K562 (cell line): ENCODE results near the gene LRRC49. TPM values are rescaled to one million over a fixed set of nuclear protein-coding genes. Genes with fewer than 3 reads are reported as not detected.

Experiments used
- ATAC-seq: fragments of 200-7000 bp; cut with Tn5 transposase; 3 replicates; pipeline ENCODE4 v1.9.1; 2020; ENCODE audit warnings: moderate library complexity
- BruUV-seq: library from RNA; stranded (reverse); fragments of 400-500 nt; replicated peaks from 2 replicates; lab custom pipeline; 2021; lab: Mats Ljungman, UMichigan
- CTCF ChIA-PET: fragments of 300-600 bp; formaldehyde crosslinking; extraction: SDS; loops from one replicate; lab custom pipeline; 2021; ENCODE audit warnings: low intra/inter-chr PET ratio; lab: Yijun Ruan, JAX
- POLR2A ChIA-PET: fragments of 300-600, 350-650 bp; sonication (Branson Sonifier 250); formaldehyde crosslinking; extraction: SDS; loops from one replicate; lab custom pipeline; 2021; ENCODE audit warnings: antibody characterized with exemption, inconsistent platforms; lab: Yijun Ruan, JAX
- DNase-seq, 4 experiments: peaks; one replicate each; pipeline versions ENCODE4 v3.0.0 to v3.0.0-alpha.2; 2011 to 2018; ENCODE audit warnings: low spot score in 3 of 4, mixed read lengths in 3 of 4; ENCODE audit errors: extremely low read depth in 1 of 4
- FAIRE-seq: peaks from 2 replicates; lab custom pipeline; 2011; peaks lifted over from hg19 to GRCh38; lab: Jason Lieb, UNC
- H2AFZ ChIP-seq: 2 replicates; pipeline ENCODE4 v1.6.0; 2011; ENCODE audit warnings: low read depth, low read length, control low read depth, inconsistent platforms
- H3K27ac ChIP-seq: fragments of 200-600 bp; 3 replicates; pipeline ENCODE4 v1.8.0; 2011; ENCODE audit warnings: low read depth, mild to moderate bottlenecking, control low read depth, inconsistent platforms, low read length, moderate library complexity, mixed read lengths; ENCODE audit errors: extremely low read depth
- H3K27me3 ChIP-seq, 2 experiments: fragments of 300-600 bp in 1 of 2; 2 replicates in 1 of 2; 3 replicates in 1 of 2; pipeline versions ENCODE4 v1.6.0 to v1.8.0; 2011; ENCODE audit warnings: inconsistent platforms in 2 of 2, low read length in 2 of 2, mild to moderate bottlenecking in 1 of 2, mixed read lengths in 1 of 2, moderate library complexity in 1 of 2; ENCODE audit not compliant: control insufficient read depth in 2 of 2, insufficient read depth in 2 of 2
- H3K36me3 ChIP-seq: fragments of 300-600 bp; 3 replicates; pipeline ENCODE4 v1.8.0; 2011; ENCODE audit warnings: mild to moderate bottlenecking, low read length, inconsistent platforms; ENCODE audit not compliant: control insufficient read depth, insufficient read depth
- H3K4me1 ChIP-seq, 2 experiments: fragments of 200-600 bp in 1 of 2; replicated peaks in 1 of 2; 2 replicates in 1 of 2; 3 replicates in 1 of 2; pipeline versions ENCODE4 v1.5.1 to v1.8.0; 2011; ENCODE audit warnings: inconsistent platforms in 2 of 2, low read length in 2 of 2, mild to moderate bottlenecking in 1 of 2, mixed read lengths in 1 of 2, moderate library complexity in 1 of 2; ENCODE audit not compliant: control insufficient read depth in 2 of 2, insufficient read depth in 2 of 2
- H3K4me2 ChIP-seq: 2 replicates; pipeline ENCODE4 v1.6.1; 2011; ENCODE audit warnings: low read length, control low read depth, inconsistent platforms, mixed read lengths; ENCODE audit not compliant: insufficient read depth
- H3K4me3 ChIP-seq: fragments of 200-600 bp; sonication (generic), shearing (Covaris generic); 2 replicates; pipeline ENCODE4 v1.5.1; 2016; ENCODE audit warnings: control low read depth, inconsistent platforms
- H3K79me2 ChIP-seq: fragments of 200-600 bp; 3 replicates; pipeline ENCODE4 v1.8.0; 2011; ENCODE audit warnings: low read length, inconsistent platforms; ENCODE audit not compliant: control insufficient read depth, insufficient read depth
- H3K9ac ChIP-seq, 2 experiments: 2 replicates each; pipeline versions ENCODE4 v1.6.0 to v1.6.1; 2011; ENCODE audit warnings: low read depth in 2 of 2, low read length in 2 of 2, control low read depth in 1 of 2, inconsistent platforms in 1 of 2, mild to moderate bottlenecking in 1 of 2, mixed read lengths in 1 of 2; ENCODE audit not compliant: insufficient read depth in 1 of 2
- H3K9me1 ChIP-seq: one replicate; pipeline ENCODE4 v1.6.0; 2011; ENCODE audit warnings: inconsistent platforms, mild to moderate bottlenecking, low read length, moderate library complexity; ENCODE audit not compliant: control insufficient read depth, insufficient read depth
- H3K9me3 ChIP-seq: replicated peaks from 2 replicates; pipeline ENCODE4 v1.5.1; 2011; ENCODE audit warnings: low read depth, low read length, inconsistent platforms; ENCODE audit not compliant: control insufficient read depth, insufficient read depth
- H4K20me1 ChIP-seq: replicated peaks from 2 replicates; pipeline ENCODE4 v1.6.1; 2011; ENCODE audit warnings: low read length, inconsistent platforms, mixed read lengths; ENCODE audit not compliant: control insufficient read depth, insufficient read depth
- DPF2 ChIP-seq: fragments of 450-650 bp; IDR thresholded peaks from 2 replicates; pipeline ENCODE4 v1.6.1; 2016
- ETV6 ChIP-seq, 3 experiments: fragments of 150-350 bp in 1 of 3; sonication (generic) in 1 of 3; formaldehyde crosslinking in 1 of 3; IDR thresholded peaks; 2 replicates each; pipeline versions ENCODE4 v1.6.1 to v1.8.0; 2014 to 2022; ENCODE audit warnings: borderline replicate concordance in 2 of 3, low read depth in 2 of 3, antibody characterized with exemption in 1 of 3, low read length in 1 of 3, mild to moderate bottlenecking in 1 of 3, missing genetic modification reagents in 1 of 3
- FOXK1 ChIP-seq: sonication (generic); formaldehyde crosslinking; IDR thresholded peaks from 2 replicates; pipeline ENCODE4 v1.8.0; 2022; ENCODE audit warnings: missing genetic modification reagents, mild to moderate bottlenecking, borderline replicate concordance
- HDAC6 ChIP-seq: IDR thresholded peaks from 2 replicates; pipeline ENCODE4 v1.6.1; 2012; ENCODE audit warnings: low read depth, mild to moderate bottlenecking, control low read depth, inconsistent platforms, low read length, moderate library complexity
- HLTF ChIP-seq: fragments of 450-650 bp; IDR thresholded peaks from 2 replicates; pipeline ENCODE4 v1.6.1; 2016
- HMG20A ChIP-seq: fragments of 450-650 bp; formaldehyde crosslinking; conservative IDR thresholded peaks from 2 replicates; pipeline ENCODE4 v1.4.0; 2020; ENCODE audit warnings: mild to moderate bottlenecking, mixed read lengths
- LEF1 ChIP-seq: fragments of 450-650 bp; IDR thresholded peaks from 2 replicates; pipeline ENCODE4 v1.6.1; 2016; ENCODE audit warnings: mild to moderate bottlenecking
- SRSF9 ChIP-seq: fragments of 200-400 bp; formaldehyde crosslinking; IDR thresholded peaks from 2 replicates; pipeline ENCODE4 v1.6.1; 2017; ENCODE audit warnings: low read depth, low read length, borderline replicate concordance
- TRIM28 ChIP-seq: fragments of 450-650 bp; IDR thresholded peaks from 2 replicates; pipeline ENCODE4 v1.6.1; 2017
- ZKSCAN8 ChIP-seq: fragments of 200-800 bp; sonication (Bioruptor generic); IDR thresholded peaks from 2 replicates; pipeline ENCODE4 v1.6.1; 2016; ENCODE audit warnings: missing genetic modification characterization, missing compliant biosample characterization
- ZNF24 ChIP-seq: fragments of 450-650 bp; IDR thresholded peaks from 2 replicates; pipeline ENCODE4 v1.6.1; 2016
- WGBS: fragments of 100-300 bp; shearing (Covaris generic); methylation state at CpG from one replicate; pipeline ENCODE4 v1.1.6; 2016; ENCODE audit warnings: low coverage, mixed read lengths; ENCODE audit not compliant: insufficient coverage; ENCODE audit errors: missing lambda C conversion rate; 5-methylcytosine and 5-hydroxymethylcytosine counted together
- in situ Hi-C: fragments of 300-500 bp; cut with MboI; formaldehyde crosslinking; loops from 4 replicates; pipeline ENCODE4 v1.15.0; 2018; ENCODE audit warnings: inconsistent platforms, mixed read lengths
- intact Hi-C: fragments of 100-400 bp; cut with micrococcal nuclease; formaldehyde crosslinking; loops from 2 replicates; pipeline ENCODE4 v1.14.2; 2022
- polyA plus RNA-seq, 8 experiments: library from polyadenylated mRNA; depleted of rRNA in 4 of 8; stranded (reverse) in 5 of 8; unstranded in 3 of 8; fragments of >200 nt; fragmentation: Nextera tagmentation in 2 of 8; fragmentation: Illumina TruSeq in 1 of 8; extraction: Ambion mirVana in 2 of 8; extraction: Trizol in 1 of 8; gene quantifications; 2 replicates each; pipeline versions ENCODE4 v1.2.1 to v1.2.3, GENCODE V29; 2011 to 2014; ENCODE audit warnings: inconsistent platforms in 1 of 8, missing spikeins in 1 of 8
- total RNA-seq, 7 experiments: library from RNA; depleted of rRNA in 6 of 7; stranded (reverse); fragments of >200 nt in 6 of 7; fragmentation: Illumina TruSeq in 2 of 7; extraction: Trizol in 2 of 7; gene quantifications; 2 replicates each; pipeline versions ENCODE4 v1.2.1 to v1.2.3, GENCODE V29; 2011 to 2021; ENCODE audit warnings: low replicate concordance in 1 of 7
- TF ChIP-seq, protein P1 (sequence below): IDR thresholded peaks from 2 replicates; pipeline ENCODE4 v1.6.1; 2012; ENCODE audit warnings: low read depth, low read length, improper control_type of control experiment, borderline replicate concordance
- TF ChIP-seq, protein P2 (sequence below): fragments of 450-650 bp; IDR thresholded peaks from one replicate; pipeline ENCODE4 v1.6.1; 2018; ENCODE audit warnings: mild to moderate bottlenecking, moderate library complexity; ENCODE audit not compliant: partially characterized antibody
- TF ChIP-seq, protein P3 (sequence below), 3 experiments: IDR thresholded peaks in 2 of 3; conservative IDR thresholded peaks in 1 of 3; 2 replicates each; pipeline ENCODE4 v1.5.1; 2011 to 2012; ENCODE audit warnings: low read length in 3 of 3, mild to moderate bottlenecking in 3 of 3, control low read depth in 2 of 3, improper control_type of control experiment in 1 of 3, inconsistent platforms in 1 of 3, low read depth in 1 of 3, mixed read lengths in 1 of 3, moderate library complexity in 1 of 3; ENCODE audit not compliant: insufficient read depth in 2 of 3
- TF ChIP-seq, protein P4 (sequence below): fragments of 250-450 bp; sonication (Bioruptor Pico); IDR thresholded peaks from 2 replicates; pipeline ENCODE4 v1.8.0; 2021; ENCODE audit warnings: borderline replicate concordance, mild to moderate bottlenecking, moderate library complexity; ENCODE audit not compliant: poor library complexity, severe bottlenecking

Gene LRRC49
- total and polyA plus RNA-seq, 9 of the 15 experiments (the other 6 are each of a cell fraction or from before 2014, with no cell fraction given), result 0.32 TPM; not detected in 8

DNA sequence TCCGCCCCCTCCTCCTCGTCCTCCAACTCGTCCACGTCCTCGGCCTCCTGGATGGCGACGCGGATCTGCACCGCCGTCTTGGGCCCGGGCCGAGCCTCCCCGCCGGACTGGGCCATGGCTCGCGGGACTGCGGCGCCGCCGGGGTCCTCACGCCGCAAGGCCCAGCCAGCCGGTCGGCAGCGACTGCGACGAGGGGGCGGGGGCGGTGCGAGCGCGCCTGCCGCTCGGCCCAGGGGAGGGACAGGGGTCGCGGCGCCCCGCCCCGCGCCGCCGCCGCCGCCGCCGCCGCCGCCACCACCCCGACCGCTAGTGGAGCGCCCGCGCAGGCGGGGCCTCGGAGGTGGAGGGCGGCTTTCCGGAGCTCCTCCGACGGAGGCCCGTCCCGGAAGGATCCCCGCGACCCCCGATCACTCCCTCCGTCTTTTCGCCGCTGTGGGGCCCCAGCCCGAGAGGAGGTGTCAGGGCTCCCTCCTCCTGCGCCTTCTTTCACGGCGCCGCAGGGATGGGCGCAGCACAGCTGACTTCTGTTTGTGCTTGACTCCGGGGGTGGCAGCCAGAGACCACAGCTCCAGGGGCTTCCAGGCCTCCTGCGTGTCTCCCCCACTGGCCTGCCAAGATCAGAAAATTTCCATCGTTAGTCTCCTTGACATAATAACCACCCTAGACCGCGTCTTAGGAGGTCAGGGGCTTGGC lies 38.5 kb upstream of the LRRC49 start, which contains the start of gene LARP6:
TSS of gene LARP6 (minus strand) at position 185 of the 693 bp plus-strand sequence. CDS start at position 116, 69 bp downstream.
- Histone ChIP-seq H3K9me1 (no peaks in the 10 kb centered on the region), H3K27me3 (peaks cover 2 to 8% of the 10 kb centered on the region in 2 experiments; a peak in 3 of 5 replicates), H3K27ac (no peak within 1 kb of the TSS), H3K9ac (no peak within 1 kb of the TSS), H2AFZ (no peak within 1 kb of the TSS), H4K20me1 (no peaks in the 10 kb centered on the region), H3K36me3 (no peaks in the 10 kb centered on the region), H3K9me3 (no peaks in the 10 kb centered on the region), H3K4me2 (no peak within 1 kb of the TSS), H3K4me3 (no peak within 1 kb of the TSS), H3K79me2 (no peaks in the 10 kb centered on the region), H3K4me1 (no peaks in the 10 kb centered on the region; a peak in 1 of 5 replicates)
- DNase-seq (peak in 1 of 4 experiments; percentile 15), ATAC-seq (no peak), FAIRE-seq (no peak)
- ChIA-PET CTCF (no interaction called here), POLR2A (no interaction called here)
- in situ Hi-C loops (no loop called here), intact Hi-C loops (no loop called here)
- no TSS peak for BruUV-seq
- no peak for TF ChIP-seq ZKSCAN8
- TF ChIP-seq HLTF, result no peak
- no peak for TF ChIP-seq SRSF9
- TF ChIP-seq, protein P1, sequence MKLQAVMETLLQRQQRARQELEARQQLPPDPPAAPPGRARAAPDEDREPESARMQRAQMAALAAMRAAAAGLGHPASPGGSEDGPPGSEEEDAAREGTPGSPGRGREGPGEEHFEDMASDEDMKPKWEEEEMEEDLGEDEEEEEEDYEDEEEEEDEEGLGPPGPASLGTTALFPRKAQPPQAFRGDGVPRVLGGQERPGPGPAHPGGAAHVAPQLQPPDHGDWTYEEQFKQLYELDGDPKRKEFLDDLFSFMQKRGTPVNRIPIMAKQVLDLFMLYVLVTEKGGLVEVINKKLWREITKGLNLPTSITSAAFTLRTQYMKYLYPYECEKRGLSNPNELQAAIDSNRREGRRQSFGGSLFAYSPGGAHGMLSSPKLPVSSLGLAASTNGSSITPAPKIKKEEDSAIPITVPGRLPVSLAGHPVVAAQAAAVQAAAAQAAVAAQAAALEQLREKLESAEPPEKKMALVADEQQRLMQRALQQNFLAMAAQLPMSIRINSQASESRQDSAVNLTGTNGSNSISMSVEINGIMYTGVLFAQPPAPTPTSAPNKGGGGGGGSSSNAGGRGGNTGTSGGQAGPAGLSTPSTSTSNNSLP, result no peak
- TF ChIP-seq HDAC6, result no peak
- TF ChIP-seq TRIM28, result no peak
- no peak for TF ChIP-seq ETV6 (IDR thresholded peaks at IDR 0.05; ENCODE audit: borderline replicate concordance in 1 of 2, low read depth in 2 of 2, low read length in 1 of 2)
- no peak for TF ChIP-seq ETV6 (CRISPR knock-in tag; IDR thresholded peaks at IDR 0.05; ENCODE audit: borderline replicate concordance)
- TF ChIP-seq, protein P2, sequence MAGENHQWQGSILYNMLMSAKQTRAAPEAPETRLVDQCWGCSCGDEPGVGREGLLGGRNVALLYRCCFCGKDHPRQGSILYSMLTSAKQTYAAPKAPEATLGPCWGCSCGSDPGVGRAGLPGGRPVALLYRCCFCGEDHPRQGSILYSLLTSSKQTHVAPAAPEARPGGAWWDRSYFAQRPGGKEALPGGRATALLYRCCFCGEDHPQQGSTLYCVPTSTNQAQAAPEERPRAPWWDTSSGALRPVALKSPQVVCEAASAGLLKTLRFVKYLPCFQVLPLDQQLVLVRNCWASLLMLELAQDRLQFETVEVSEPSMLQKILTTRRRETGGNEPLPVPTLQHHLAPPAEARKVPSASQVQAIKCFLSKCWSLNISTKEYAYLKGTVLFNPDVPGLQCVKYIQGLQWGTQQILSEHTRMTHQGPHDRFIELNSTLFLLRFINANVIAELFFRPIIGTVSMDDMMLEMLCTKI, result no peak
- TF ChIP-seq LEF1, result no peak
- no peak for TF ChIP-seq ZNF24
- no peak for TF ChIP-seq FOXK1 (CRISPR knock-in tag)
- TF ChIP-seq, protein P3, sequence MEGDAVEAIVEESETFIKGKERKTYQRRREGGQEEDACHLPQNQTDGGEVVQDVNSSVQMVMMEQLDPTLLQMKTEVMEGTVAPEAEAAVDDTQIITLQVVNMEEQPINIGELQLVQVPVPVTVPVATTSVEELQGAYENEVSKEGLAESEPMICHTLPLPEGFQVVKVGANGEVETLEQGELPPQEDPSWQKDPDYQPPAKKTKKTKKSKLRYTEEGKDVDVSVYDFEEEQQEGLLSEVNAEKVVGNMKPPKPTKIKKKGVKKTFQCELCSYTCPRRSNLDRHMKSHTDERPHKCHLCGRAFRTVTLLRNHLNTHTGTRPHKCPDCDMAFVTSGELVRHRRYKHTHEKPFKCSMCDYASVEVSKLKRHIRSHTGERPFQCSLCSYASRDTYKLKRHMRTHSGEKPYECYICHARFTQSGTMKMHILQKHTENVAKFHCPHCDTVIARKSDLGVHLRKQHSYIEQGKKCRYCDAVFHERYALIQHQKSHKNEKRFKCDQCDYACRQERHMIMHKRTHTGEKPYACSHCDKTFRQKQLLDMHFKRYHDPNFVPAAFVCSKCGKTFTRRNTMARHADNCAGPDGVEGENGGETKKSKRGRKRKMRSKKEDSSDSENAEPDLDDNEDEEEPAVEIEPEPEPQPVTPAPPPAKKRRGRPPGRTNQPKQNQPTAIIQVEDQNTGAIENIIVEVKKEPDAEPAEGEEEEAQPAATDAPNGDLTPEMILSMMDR (IDR thresholded peaks at IDR 0.05 in 2 of 3, conservative IDR thresholded peaks at IDR 0.05 in 1 of 3; ENCODE audit: insufficient read depth in 2 of 3, low read depth in 1 of 3, low read length in 3 of 3), result no peak
- TF ChIP-seq DPF2, result no peak
- TF ChIP-seq HMG20A (CRISPR knock-in tag), result no peak
- TF ChIP-seq, protein P4, sequence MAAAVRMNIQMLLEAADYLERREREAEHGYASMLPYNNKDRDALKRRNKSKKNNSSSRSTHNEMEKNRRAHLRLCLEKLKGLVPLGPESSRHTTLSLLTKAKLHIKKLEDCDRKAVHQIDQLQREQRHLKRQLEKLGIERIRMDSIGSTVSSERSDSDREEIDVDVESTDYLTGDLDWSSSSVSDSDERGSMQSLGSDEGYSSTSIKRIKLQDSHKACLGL (CRISPR knock-in tag), result no peak
- WGBS, result 9% methylated on average over 18 of the region's 78 CpGs
